GM23338 (cell line): ENCODE results near the gene NBPF1. TPM values are rescaled to one million over a fixed set of nuclear protein-coding genes. Genes with fewer than 3 reads are reported as not detected.

Experiments used
- ATAC-seq: fragments of 200-7000 bp; cut with Tn5 transposase; 3 replicates; pipeline ENCODE4 v1.9.1; 2020
- DNase-seq: peaks from one replicate; pipeline ENCODE4 v3.0.0-alpha.2; 2015; ENCODE audit warnings: low spot score
- H2AFZ ChIP-seq: fragments of 200-600 bp; sonication (generic); 2 replicates; pipeline ENCODE4 v1.8.0; 2016; ENCODE audit warnings: antibody characterized with exemption, mild to moderate bottlenecking, moderate library complexity
- H3F3A ChIP-seq: fragments of 200-600 bp; sonication (generic); replicated peaks from 2 replicates; pipeline ENCODE4 v1.8.0; 2017; ENCODE audit warnings: antibody characterized with exemption, mixed run types, low read depth
- H3K27ac ChIP-seq: fragments of 200-600 bp; sonication (generic); 2 replicates; pipeline ENCODE4 v1.6.1; 2016; ENCODE audit warnings: low read depth
- H3K27me3 ChIP-seq: fragments of 200-600 bp; sonication (generic); 2 replicates; pipeline ENCODE4 v1.8.0; 2016; ENCODE audit warnings: mild to moderate bottlenecking, mixed run types, moderate library complexity; ENCODE audit not compliant: insufficient read depth
- H3K36me3 ChIP-seq: fragments of 200-600 bp; sonication (generic); 2 replicates; pipeline ENCODE4 v1.8.0; 2016; ENCODE audit warnings: mild to moderate bottlenecking; ENCODE audit not compliant: insufficient read depth
- H3K4me1 ChIP-seq: fragments of 200-600 bp; sonication (generic); 2 replicates; pipeline ENCODE4 v1.8.0; 2016; ENCODE audit warnings: mild to moderate bottlenecking, moderate library complexity; ENCODE audit not compliant: insufficient read depth
- H3K4me2 ChIP-seq: fragments of 200-600 bp; sonication (generic); 2 replicates; pipeline ENCODE4 v1.7.1; 2017; ENCODE audit warnings: mixed run types
- H3K4me3 ChIP-seq: fragments of 200-600 bp; sonication (generic); 2 replicates; pipeline ENCODE4 v1.6.1; 2016; ENCODE audit warnings: mixed run types
- H3K79me2 ChIP-seq: fragments of 200-600 bp; sonication (generic); replicated peaks from 2 replicates; pipeline ENCODE4 v1.8.0; 2017; ENCODE audit warnings: mild to moderate bottlenecking; ENCODE audit not compliant: insufficient read depth
- H3K9me2 ChIP-seq: fragments of 200-600 bp; sonication (generic); 2 replicates; pipeline ENCODE4 v1.8.0; 2017; ENCODE audit not compliant: insufficient read depth
- H4K20me1 ChIP-seq: fragments of 200-600 bp; sonication (generic); replicated peaks from 2 replicates; pipeline ENCODE4 v1.8.0; 2017; ENCODE audit warnings: mild to moderate bottlenecking; ENCODE audit not compliant: insufficient read depth
- H3K27ac Mint-ChIP-seq: 2 replicates; pipeline ENCODE4 v1.8.0; 2020; ENCODE audit warnings: inconsistent platforms, mild to moderate bottlenecking, moderate library complexity, mixed read lengths
- H3K27me3 Mint-ChIP-seq: 3 replicates; pipeline ENCODE4 v1.8.0; 2022; ENCODE audit warnings: low read depth, mild to moderate bottlenecking, moderate library complexity, mixed read lengths, inconsistent platforms; ENCODE audit not compliant: insufficient read depth, poor library complexity
- H3K36me3 Mint-ChIP-seq: 3 replicates; pipeline ENCODE4 v1.8.0; 2021; ENCODE audit warnings: low read depth, mild to moderate bottlenecking, inconsistent platforms, moderate library complexity, mixed read lengths
- H3K4me1 Mint-ChIP-seq: 3 replicates; pipeline ENCODE4 v1.8.0; 2020; ENCODE audit warnings: mild to moderate bottlenecking, inconsistent platforms, mixed read lengths
- H3K4me3 Mint-ChIP-seq: 3 replicates; pipeline ENCODE4 v1.8.0; 2021; ENCODE audit warnings: moderate library complexity, mild to moderate bottlenecking, inconsistent platforms, mixed read lengths
- H3K9me3 Mint-ChIP-seq: 3 replicates; pipeline ENCODE4 v1.8.0; 2020; ENCODE audit warnings: moderate library complexity, mild to moderate bottlenecking, inconsistent platforms, mixed read lengths
- CREB1 ChIP-seq: fragments of 250-450 bp; sonication (Bioruptor Pico); IDR thresholded peaks from 2 replicates; pipeline ENCODE4 v1.5.0; 2020; ENCODE audit warnings: low read depth, mild to moderate bottlenecking, moderate library complexity
- ETS1 ChIP-seq: IDR thresholded peaks from 2 replicates; pipeline ENCODE4 v1.6.1; 2016; ENCODE audit warnings: antibody characterized with exemption
- EZH2 ChIP-seq: fragments of 200-600 bp; sonication (generic); IDR thresholded peaks from one replicate; pipeline ENCODE4 v1.8.0; 2017; ENCODE audit warnings: antibody characterized with exemption, mild to moderate bottlenecking, low read depth; ENCODE audit not compliant: unreplicated experiment
- EZH2phosphoT487 ChIP-seq: fragments of 200-600 bp; sonication (generic); IDR thresholded peaks from one replicate; pipeline ENCODE4 v1.8.1; 2018; ENCODE audit warnings: antibody characterized with exemption; ENCODE audit not compliant: unreplicated experiment
- JUNB ChIP-seq: IDR thresholded peaks from one replicate; pipeline ENCODE4 v1.6.1; 2016; ENCODE audit warnings: antibody characterized with exemption; ENCODE audit not compliant: unreplicated experiment
- NANOG ChIP-seq: IDR thresholded peaks from 2 replicates; pipeline ENCODE4 v1.6.1; 2016; ENCODE audit warnings: antibody characterized with exemption, borderline replicate concordance
- POLR2AphosphoS5 ChIP-seq: IDR thresholded peaks from 2 replicates; pipeline ENCODE4 v1.6.1; 2016; ENCODE audit warnings: antibody characterized with exemption, low read depth
- REST ChIP-seq: IDR thresholded peaks from one replicate; pipeline ENCODE4 v1.6.1; 2018; ENCODE audit warnings: antibody characterized with exemption; ENCODE audit not compliant: unreplicated experiment
- STAT1 ChIP-seq: IDR thresholded peaks from one replicate; pipeline ENCODE4 v1.6.1; 2016; ENCODE audit warnings: antibody characterized with exemption; ENCODE audit not compliant: unreplicated experiment
- ZNF114 ChIP-seq: fragments of 250-450 bp; sonication (Bioruptor Pico); IDR thresholded peaks from 2 replicates; pipeline ENCODE4 v1.5.0; 2020; ENCODE audit warnings: mild to moderate bottlenecking, moderate library complexity
- ZNF331 ChIP-seq: fragments of 250-450 bp; sonication (Bioruptor Pico); IDR thresholded peaks from 2 replicates; pipeline ENCODE4 v1.5.0; 2020; ENCODE audit warnings: low read depth, mild to moderate bottlenecking, moderate library complexity
- polyA plus RNA-seq: library from polyadenylated mRNA; unstranded; fragments of >200 nt; fragmentation: Nextera tagmentation; extraction: Ambion mirVana; gene quantifications from 2 replicates; pipeline ENCODE4 v1.2.1, GENCODE V29; 2016
- total RNA-seq: library from RNA; depleted of rRNA; stranded (reverse); fragments of >200 nt; shearing (Covaris generic); gene quantifications from 2 replicates; pipeline ENCODE4 v1.2.3, GENCODE V29; 2014
- TF ChIP-seq, protein P1 (sequence below), 2 experiments: fragments of 200-600 bp in 1 of 2; sonication (generic) in 1 of 2; conservative IDR thresholded peaks; 2 replicates each; pipeline versions ENCODE4 v1.5.1 to v1.6.1; 2016 to 2017; ENCODE audit warnings: antibody characterized with exemption in 2 of 2, low read depth in 2 of 2, mild to moderate bottlenecking in 2 of 2, moderate library complexity in 1 of 2
- TF ChIP-seq, protein P2 (sequence below): fragments of 250-450 bp; sonication (Bioruptor Pico); IDR thresholded peaks from 2 replicates; pipeline ENCODE4 v1.5.0; 2020; ENCODE audit warnings: mild to moderate bottlenecking, moderate library complexity

NBPF1 gene
- total and polyA plus RNA-seq, 2 experiments from 2014 or later, result 9.5 to 11.8 TPM

- Histone ChIP-seq H2AFZ (no peak overlapping the region), H3K9me2 (no peaks in the 10 kb centered on the region), H3F3A (peaks cover 10% of the 10 kb centered on the region), H3K27me3 (peaks cover 48% of the 10 kb centered on the region), H3K36me3 (no peaks in the 10 kb centered on the region), H3K79me2 (peaks cover 5% of the 10 kb centered on the region; the same call in 1 of the 2 replicates), H3K27ac (no peak overlapping the region), H3K4me2 (no peak overlapping the region), H4K20me1 (peaks cover 14% of the 10 kb centered on the region), H3K4me3 (no peak overlapping the region), H3K4me1 (peaks cover 18% of the 10 kb centered on the region)
- TF ChIP-seq, protein P1, sequence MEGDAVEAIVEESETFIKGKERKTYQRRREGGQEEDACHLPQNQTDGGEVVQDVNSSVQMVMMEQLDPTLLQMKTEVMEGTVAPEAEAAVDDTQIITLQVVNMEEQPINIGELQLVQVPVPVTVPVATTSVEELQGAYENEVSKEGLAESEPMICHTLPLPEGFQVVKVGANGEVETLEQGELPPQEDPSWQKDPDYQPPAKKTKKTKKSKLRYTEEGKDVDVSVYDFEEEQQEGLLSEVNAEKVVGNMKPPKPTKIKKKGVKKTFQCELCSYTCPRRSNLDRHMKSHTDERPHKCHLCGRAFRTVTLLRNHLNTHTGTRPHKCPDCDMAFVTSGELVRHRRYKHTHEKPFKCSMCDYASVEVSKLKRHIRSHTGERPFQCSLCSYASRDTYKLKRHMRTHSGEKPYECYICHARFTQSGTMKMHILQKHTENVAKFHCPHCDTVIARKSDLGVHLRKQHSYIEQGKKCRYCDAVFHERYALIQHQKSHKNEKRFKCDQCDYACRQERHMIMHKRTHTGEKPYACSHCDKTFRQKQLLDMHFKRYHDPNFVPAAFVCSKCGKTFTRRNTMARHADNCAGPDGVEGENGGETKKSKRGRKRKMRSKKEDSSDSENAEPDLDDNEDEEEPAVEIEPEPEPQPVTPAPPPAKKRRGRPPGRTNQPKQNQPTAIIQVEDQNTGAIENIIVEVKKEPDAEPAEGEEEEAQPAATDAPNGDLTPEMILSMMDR (conservative IDR thresholded peaks at IDR 0.05; ENCODE audit: low read depth in 2 of 2), result no peak
- no peak for TF ChIP-seq ETS1
- no peak for TF ChIP-seq ZNF114
- TF ChIP-seq STAT1, result no peak
- no peak for TF ChIP-seq JUNB
- TF ChIP-seq EZH2, result no peak
- TF ChIP-seq POLR2AphosphoS5, result no peak
- TF ChIP-seq CREB1 (CRISPR knock-in tag), result no peak
- no peak for TF ChIP-seq REST
- TF ChIP-seq EZH2phosphoT487, result no peak
- no peak for TF ChIP-seq NANOG
- TF ChIP-seq ZNF331 (CRISPR knock-in tag), result no peak
- TF ChIP-seq, protein P2, sequence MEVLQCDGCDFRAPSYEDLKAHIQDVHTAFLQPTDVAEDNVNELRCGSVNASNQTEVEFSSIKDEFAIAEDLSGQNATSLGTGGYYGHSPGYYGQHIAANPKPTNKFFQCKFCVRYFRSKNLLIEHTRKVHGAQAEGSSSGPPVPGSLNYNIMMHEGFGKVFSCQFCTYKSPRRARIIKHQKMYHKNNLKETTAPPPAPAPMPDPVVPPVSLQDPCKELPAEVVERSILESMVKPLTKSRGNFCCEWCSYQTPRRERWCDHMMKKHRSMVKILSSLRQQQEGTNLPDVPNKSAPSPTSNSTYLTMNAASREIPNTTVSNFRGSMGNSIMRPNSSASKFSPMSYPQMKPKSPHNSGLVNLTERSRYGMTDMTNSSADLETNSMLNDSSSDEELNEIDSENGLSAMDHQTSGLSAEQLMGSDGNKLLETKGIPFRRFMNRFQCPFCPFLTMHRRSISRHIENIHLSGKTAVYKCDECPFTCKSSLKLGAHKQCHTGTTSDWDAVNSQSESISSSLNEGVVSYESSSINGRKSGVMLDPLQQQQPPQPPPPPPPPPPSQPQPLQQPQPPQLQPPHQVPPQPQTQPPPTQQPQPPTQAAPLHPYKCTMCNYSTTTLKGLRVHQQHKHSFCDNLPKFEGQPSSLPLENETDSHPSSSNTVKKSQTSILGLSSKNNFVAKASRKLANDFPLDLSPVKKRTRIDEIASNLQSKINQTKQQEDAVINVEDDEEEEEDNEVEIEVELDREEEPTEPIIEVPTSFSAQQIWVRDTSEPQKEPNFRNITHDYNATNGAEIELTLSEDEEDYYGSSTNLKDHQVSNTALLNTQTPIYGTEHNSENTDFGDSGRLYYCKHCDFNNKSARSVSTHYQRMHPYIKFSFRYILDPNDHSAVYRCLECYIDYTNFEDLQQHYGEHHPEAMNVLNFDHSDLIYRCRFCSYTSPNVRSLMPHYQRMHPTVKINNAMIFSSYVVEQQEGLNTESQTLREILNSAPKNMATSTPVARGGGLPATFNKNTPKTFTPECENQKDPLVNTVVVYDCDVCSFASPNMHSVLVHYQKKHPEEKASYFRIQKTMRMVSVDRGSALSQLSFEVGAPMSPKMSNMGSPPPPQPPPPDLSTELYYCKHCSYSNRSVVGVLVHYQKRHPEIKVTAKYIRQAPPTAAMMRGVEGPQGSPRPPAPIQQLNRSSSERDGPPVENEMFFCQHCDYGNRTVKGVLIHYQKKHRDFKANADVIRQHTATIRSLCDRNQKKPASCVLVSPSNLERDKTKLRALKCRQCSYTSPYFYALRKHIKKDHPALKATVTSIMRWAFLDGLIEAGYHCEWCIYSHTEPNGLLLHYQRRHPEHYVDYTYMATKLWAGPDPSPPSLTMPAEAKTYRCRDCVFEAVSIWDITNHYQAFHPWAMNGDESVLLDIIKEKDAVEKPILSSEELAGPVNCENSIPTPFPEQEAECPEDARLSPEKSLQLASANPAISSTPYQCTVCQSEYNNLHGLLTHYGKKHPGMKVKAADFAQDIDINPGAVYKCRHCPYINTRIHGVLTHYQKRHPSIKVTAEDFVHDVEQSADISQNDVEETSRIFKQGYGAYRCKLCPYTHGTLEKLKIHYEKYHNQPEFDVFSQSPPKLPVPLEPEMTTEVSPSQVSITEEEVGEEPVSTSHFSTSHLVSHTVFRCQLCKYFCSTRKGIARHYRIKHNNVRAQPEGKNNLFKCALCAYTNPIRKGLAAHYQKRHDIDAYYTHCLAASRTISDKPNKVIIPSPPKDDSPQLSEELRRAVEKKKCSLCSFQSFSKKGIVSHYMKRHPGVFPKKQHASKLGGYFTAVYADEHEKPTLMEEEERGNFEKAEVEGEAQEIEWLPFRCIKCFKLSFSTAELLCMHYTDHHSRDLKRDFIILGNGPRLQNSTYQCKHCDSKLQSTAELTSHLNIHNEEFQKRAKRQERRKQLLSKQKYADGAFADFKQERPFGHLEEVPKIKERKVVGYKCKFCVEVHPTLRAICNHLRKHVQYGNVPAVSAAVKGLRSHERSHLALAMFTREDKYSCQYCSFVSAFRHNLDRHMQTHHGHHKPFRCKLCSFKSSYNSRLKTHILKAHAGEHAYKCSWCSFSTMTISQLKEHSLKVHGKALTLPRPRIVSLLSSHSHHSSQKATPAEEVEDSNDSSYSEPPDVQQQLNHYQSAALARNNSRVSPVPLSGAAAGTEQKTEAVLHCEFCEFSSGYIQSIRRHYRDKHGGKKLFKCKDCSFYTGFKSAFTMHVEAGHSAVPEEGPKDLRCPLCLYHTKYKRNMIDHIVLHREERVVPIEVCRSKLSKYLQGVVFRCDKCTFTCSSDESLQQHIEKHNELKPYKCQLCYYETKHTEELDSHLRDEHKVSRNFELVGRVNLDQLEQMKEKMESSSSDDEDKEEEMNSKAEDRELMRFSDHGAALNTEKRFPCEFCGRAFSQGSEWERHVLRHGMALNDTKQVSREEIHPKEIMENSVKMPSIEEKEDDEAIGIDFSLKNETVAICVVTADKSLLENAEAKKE (CRISPR knock-in tag), result no peak
- Mint-ChIP-seq H3K4me3 (no peak overlapping the region), H3K27ac (no peak overlapping the region), H3K27me3 (no peaks in the 10 kb centered on the region), H3K9me3 (no peaks in the 10 kb centered on the region), H3K36me3 (no peaks in the 10 kb centered on the region), H3K4me1 (no peaks in the 10 kb centered on the region)
- ATAC-seq (no peak), DNase-seq (no peak)
Observed at GRCh38 chr1:16615253-16616252, 2.2 kb upstream of the NBPF1 start.
